ENCODE data around the gene NCAM1.

- no peak for TF ChIP-seq CTCF (conservative IDR thresholded peaks at IDR 0.05; ENCODE audit: low read depth, low read length)
- TF ChIP-seq EZH2 (IDR thresholded peaks at IDR 0.05; ENCODE audit: low read length, unreplicated experiment), result no peak
These were observed 294.5 kb downstream of the NCAM1 start for GRCh38 chr11:113255741-113256140.

Measured in PC-3 (cell line).